SKM-1 treated with dmso at 0.1 percent for 144 hours (cell line): Measurements from ENCODE around the gene ACBD4.

Experiments
- DNase-seq: peaks from one replicate; lab custom pipeline; 2025; ENCODE audit not compliant: unreplicated experiment; lab: John Stamatoyannopoulos, UW

ACBD4 gene

GRCh38 chr17:45135192-45135977 lies at the start of gene ACBD4:
Gene ACBD4, plus strand, starts transcription at chr17:45135687. Its CDS starts 458 bp downstream, at chr17:45136145.
- peak; percentile 98 for DNase-seq

GRCh38 chr17:45086391-45086790 lies 49.1 kb upstream of the ACBD4 start:
- DNase-seq, result no peak

- no peak for DNase-seq
These were observed 48.5 kb upstream of the ACBD4 start for GRCh38 chr17:45086865-45087503.

GRCh38 chr17:45087504-45087975 lies 47.9 kb upstream of the ACBD4 start:
- no peak for DNase-seq

GRCh38 chr17:45087978-45088377 lies 47.5 kb upstream of the ACBD4 start:
- no peak for DNase-seq

GRCh38 chr17:45088741-45089140 lies 46.7 kb upstream of the ACBD4 start:
- no peak for DNase-seq

GRCh38 chr17:45090711-45091110 lies 44.8 kb upstream of the ACBD4 start:
- DNase-seq, result no peak

GRCh38 chr17:45091778-45092425 lies 43.6 kb upstream of the ACBD4 start:
- no peak for DNase-seq

GRCh38 chr17:45092911-45093430 lies 42.5 kb upstream of the ACBD4 start:
- no peak for DNase-seq

GRCh38 chr17:45093444-45094110 lies 41.9 kb upstream of the ACBD4 start:
- DNase-seq, result no peak

- no peak for DNase-seq
These were observed 39.3 kb upstream of the ACBD4 start for GRCh38 chr17:45096141-45096540.

- no peak for DNase-seq
These were observed 38.6 kb upstream of the ACBD4 start for GRCh38 chr17:45096926-45097325.

- no peak for DNase-seq
These were observed 37.2 kb upstream of the ACBD4 start for GRCh38 chr17:45098081-45098868.

- DNase-seq, result peak; percentile 37
These were observed 36.4 kb upstream of the ACBD4 start for GRCh38 chr17:45098869-45099616.

- DNase-seq, result no peak
These were observed 34.0 kb upstream of the ACBD4 start for GRCh38 chr17:45101546-45101882.

- no peak for DNase-seq
These were observed 33.3 kb upstream of the ACBD4 start for GRCh38 chr17:45101883-45102811.

GRCh38 chr17:45102856-45103255 lies 32.6 kb upstream of the ACBD4 start:
- DNase-seq, result no peak

GRCh38 chr17:45103269-45103795 lies 32.2 kb upstream of the ACBD4 start:
- DNase-seq, result no peak
